IPS-NIHi7 (cell line): ENCODE measurements around the gene MARCOL.
"Not testable (repeated sequence)": the region's sequence is repeated elsewhere in the genome, so short reads cannot be mapped to it uniquely, and the experiment has no call there.

ENCODE experiments used
- DNase-seq: peaks from one replicate; pipeline ENCODE4 v3.0.0; 2012; ENCODE audit warnings: mixed read lengths; ENCODE audit errors: extremely low spot score

Gene MARCOL

GRCh38 chr5:148267962-148268361 lies 29.6 kb downstream of the MARCOL start:
- DNase-seq = no peak

GRCh38 chr5:148268566-148268965 lies 30.2 kb downstream of the MARCOL start, which contains the start of gene SPINK13:
SPINK13 (plus strand) TSS chr5:148268794; CDS start chr5:148270073, 1,279 bp downstream.
- peak; percentile 14 for DNase-seq

- DNase-seq = not testable (repeated sequence)
These were observed 36.8 kb downstream of the MARCOL start for GRCh38 chr5:148275129-148275528.

GRCh38 chr5:148280893-148281292 lies 42.6 kb downstream of the MARCOL start:
- DNase-seq = not testable (repeated sequence)

- not testable (repeated sequence) for DNase-seq
These were observed 43.0 kb downstream of the MARCOL start for GRCh38 chr5:148281336-148281735.

- peak; percentile 42 for DNase-seq
These were observed 52.2 kb downstream of the MARCOL start for GRCh38 chr5:148290271-148291195.
